H9 (cell line): ENCODE measurements around the gene ZNF614. TPM values are rescaled to one million over a fixed set of nuclear protein-coding genes. Genes with fewer than 3 reads are reported as not detected.

Experiments
- DNase-seq: peaks from one replicate; pipeline ENCODE4 v3.0.0-alpha.2; 2017
- H2AFZ ChIP-seq: one replicate; pipeline ENCODE4 v1.6.1; 2013; ENCODE audit warnings: mild to moderate bottlenecking, low read length, control low read depth, moderate library complexity
- H2AK5ac ChIP-seq: 2 replicates; pipeline ENCODE4 v1.6.1; 2013; ENCODE audit warnings: low read length, control low read depth, mixed read lengths; ENCODE audit not compliant: insufficient read length
- H2BK120ac ChIP-seq: one replicate; pipeline ENCODE4 v1.6.1; 2013; ENCODE audit warnings: low read depth, mild to moderate bottlenecking, low read length, control low read depth, inconsistent platforms; ENCODE audit not compliant: poor library complexity, severe bottlenecking
- H2BK12ac ChIP-seq: 2 replicates; pipeline ENCODE4 v1.6.1; 2013; ENCODE audit warnings: low read length, control low read depth, mixed read lengths, low read depth; ENCODE audit not compliant: insufficient read length
- H2BK15ac ChIP-seq: 2 replicates; pipeline ENCODE4 v1.6.1; 2013; ENCODE audit warnings: low read depth, low read length, control low read depth
- H2BK20ac ChIP-seq: one replicate; pipeline ENCODE4 v1.6.1; 2013; ENCODE audit warnings: low read depth, mild to moderate bottlenecking, low read length, control low read depth, inconsistent platforms; ENCODE audit not compliant: poor library complexity, severe bottlenecking
- H2BK5ac ChIP-seq: 2 replicates; pipeline ENCODE4 v1.6.1; 2013; ENCODE audit warnings: low read length, control low read depth, mixed read lengths; ENCODE audit not compliant: insufficient read length
- H3K14ac ChIP-seq: 2 replicates; pipeline ENCODE4 v1.6.1; 2013; ENCODE audit warnings: low read length, control low read depth; ENCODE audit not compliant: insufficient read depth
- H3K18ac ChIP-seq: 2 replicates; pipeline ENCODE4 v1.6.1; 2013; ENCODE audit warnings: low read depth, mild to moderate bottlenecking, mixed read lengths, low read length, control low read depth; ENCODE audit not compliant: insufficient read length
- H3K23ac ChIP-seq: 2 replicates; pipeline ENCODE4 v1.6.1; 2013; ENCODE audit warnings: low read length, control low read depth, mixed read lengths, low read depth; ENCODE audit not compliant: insufficient read length
- H3K23me2 ChIP-seq: 2 replicates; pipeline ENCODE4 v1.6.1; 2013; ENCODE audit warnings: low read depth, mild to moderate bottlenecking, mixed read lengths, low read length, control low read depth; ENCODE audit not compliant: insufficient read length, poor library complexity, severe bottlenecking
- H3K27ac ChIP-seq: 2 replicates; pipeline ENCODE4 v1.5.1; 2013; ENCODE audit warnings: low read length, control low read depth, mixed read lengths, low read depth; ENCODE audit not compliant: insufficient read length
- H3K27me3 ChIP-seq: 2 replicates; pipeline ENCODE4 v1.6.1; 2013; ENCODE audit warnings: low read length, control low read depth, inconsistent platforms; ENCODE audit not compliant: insufficient read depth
- H3K4ac ChIP-seq: 2 replicates; pipeline ENCODE4 v1.6.1; 2013; ENCODE audit warnings: low read depth, mild to moderate bottlenecking, control low read depth, inconsistent platforms, low read length, moderate library complexity
- H3K4me1 ChIP-seq: 2 replicates; pipeline ENCODE4 v1.6.1; 2013; ENCODE audit warnings: low read length, control low read depth, inconsistent platforms; ENCODE audit not compliant: insufficient read depth
- H3K4me2 ChIP-seq: 2 replicates; pipeline ENCODE4 v1.6.1; 2013; ENCODE audit warnings: low read length, control low read depth, mixed read lengths; ENCODE audit not compliant: insufficient read length, insufficient read depth
- H3K56ac ChIP-seq: 2 replicates; pipeline ENCODE4 v1.6.1; 2013; ENCODE audit warnings: low read depth, mild to moderate bottlenecking, mixed read lengths, low read length, control low read depth; ENCODE audit not compliant: insufficient read length
- H3K79me1 ChIP-seq: 2 replicates; pipeline ENCODE4 v1.6.1; 2013; ENCODE audit warnings: low read depth, mild to moderate bottlenecking, moderate library complexity, low read length, control low read depth, inconsistent platforms; ENCODE audit not compliant: insufficient read depth, poor library complexity, severe bottlenecking
- H3K79me2 ChIP-seq: 2 replicates; pipeline ENCODE4 v1.6.1; 2013; ENCODE audit warnings: low read length, control low read depth, inconsistent platforms; ENCODE audit not compliant: insufficient read depth
- H3K9ac ChIP-seq: 2 replicates; pipeline ENCODE4 v1.6.1; 2013; ENCODE audit warnings: low read length, control low read depth, mixed read lengths; ENCODE audit not compliant: insufficient read length; ENCODE audit errors: extremely low read depth
- H3K9me3 ChIP-seq: one replicate; pipeline ENCODE4 v1.6.1; 2013; ENCODE audit warnings: low read depth, low read length, inconsistent platforms; ENCODE audit not compliant: control insufficient read depth
- H3T11ph ChIP-seq: one replicate; pipeline ENCODE4 v1.6.1; 2013; ENCODE audit warnings: mild to moderate bottlenecking, low read length, control low read depth, inconsistent platforms
- H4K20me1 ChIP-seq: one replicate; pipeline ENCODE4 v1.6.1; 2013; ENCODE audit not compliant: control insufficient read depth, insufficient read length, insufficient read depth
- H4K5ac ChIP-seq: 2 replicates; pipeline ENCODE4 v1.6.1; 2013; ENCODE audit warnings: low read depth, mild to moderate bottlenecking, mixed read lengths, low read length, control low read depth; ENCODE audit not compliant: insufficient read length
- H4K8ac ChIP-seq: replicated peaks from 2 replicates; pipeline ENCODE4 v1.6.1; 2013; ENCODE audit warnings: low read length, control low read depth, mixed read lengths, low read depth; ENCODE audit not compliant: insufficient read length
- H4K91ac ChIP-seq: 2 replicates; pipeline ENCODE4 v1.6.1; 2013; ENCODE audit warnings: low read depth, mild to moderate bottlenecking, moderate library complexity, mixed read lengths, low read length, control low read depth; ENCODE audit not compliant: insufficient read length
- H3K27ac Mint-ChIP-seq, 3 experiments: 2 replicates in 2 of 3; 3 replicates in 1 of 3; pipeline ENCODE4 v1.8.0; 2020 to 2021; ENCODE audit warnings: mixed read lengths in 3 of 3, mild to moderate bottlenecking in 1 of 3, moderate library complexity in 1 of 3
- H3K27me3 Mint-ChIP-seq: 2 replicates; pipeline ENCODE4 v1.8.0; 2021; ENCODE audit warnings: low read depth, mild to moderate bottlenecking, moderate library complexity, mixed read lengths
- H3K36me3 Mint-ChIP-seq, 3 experiments: 2 replicates in 2 of 3; 3 replicates in 1 of 3; pipeline ENCODE4 v1.8.0; 2020 to 2021; ENCODE audit warnings: low read depth in 3 of 3, mixed read lengths in 3 of 3; ENCODE audit not compliant: insufficient read depth in 1 of 3
- H3K4me1 Mint-ChIP-seq, 2 experiments: 2 replicates each; pipeline ENCODE4 v1.8.0; 2020; ENCODE audit warnings: mixed read lengths in 2 of 2
- H3K4me3 Mint-ChIP-seq, 2 experiments: 2 replicates in 1 of 2; 3 replicates in 1 of 2; pipeline ENCODE4 v1.8.0; 2020 to 2021; ENCODE audit warnings: mild to moderate bottlenecking in 2 of 2, mixed read lengths in 2 of 2, moderate library complexity in 1 of 2
- H3K9me3 Mint-ChIP-seq, 2 experiments: 2 replicates in 1 of 2; 3 replicates in 1 of 2; pipeline ENCODE4 v1.8.0; 2020; ENCODE audit warnings: mild to moderate bottlenecking in 2 of 2, mixed read lengths in 2 of 2, moderate library complexity in 1 of 2
- WGBS: extraction: QIAGEN DNeasy Blood & Tissue Kit; methylation state at CpG from one replicate; pipeline ENCODE4 v1.1.7; 2013; ENCODE audit warnings: missing lambda C conversion rate, low lambda C conversion rate, mixed read lengths; ENCODE audit not compliant: insufficient read length; ENCODE audit errors: extremely low coverage; 5-methylcytosine and 5-hydroxymethylcytosine counted together
- total RNA-seq: library from RNA; stranded (reverse); gene quantifications from 2 replicates; pipeline ENCODE4 v1.2.1, GENCODE V29; 2021
- TF ChIP-seq, protein P1 (sequence below): fragments of 200-600 bp; sonication (generic); conservative IDR thresholded peaks from 3 replicates; pipeline ENCODE4 v1.8.0; 2021; ENCODE audit warnings: antibody characterized with exemption, mild to moderate bottlenecking

Gene ZNF614
- total RNA-seq, 1 experiment from 2014 or later = 23.1 TPM

DNA sequence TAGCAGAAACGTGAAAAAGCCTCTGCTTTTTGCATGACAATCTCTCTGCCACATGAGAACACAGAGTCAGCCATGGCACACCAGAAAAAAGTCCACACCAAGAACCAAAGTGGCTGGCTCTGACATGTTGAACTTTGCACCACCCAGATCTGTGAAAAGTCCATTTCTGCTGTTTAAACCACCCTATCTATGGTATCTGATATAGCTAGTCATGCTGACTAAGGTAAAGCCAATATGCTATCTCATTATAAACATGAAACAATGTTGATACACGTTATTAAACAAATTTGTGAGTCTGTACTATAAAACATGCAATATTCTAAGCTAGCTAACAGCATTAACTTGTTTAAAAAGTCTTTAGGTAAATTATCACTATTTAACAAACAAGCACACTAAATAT, 41.5 kb upstream of the ZNF614 start:
- H3K9ac ChIP-seq = no peak overlapping the region
- H3K18ac ChIP-seq = no peak overlapping the region
- peaks cover 82 to 89% of the 10 kb centered on the region in 2 experiments for H3K9me3 Mint-ChIP-seq
- H3K4me1 Mint-ChIP-seq = no peaks in the 10 kb centered on the region
- no peak overlapping the region for H4K91ac ChIP-seq
- H3K79me2 ChIP-seq = no peaks in the 10 kb centered on the region
- H3K27me3 Mint-ChIP-seq = no peaks in the 10 kb centered on the region; the same call in 1 of the 2 replicates
- no peak overlapping the region for H3K4me3 Mint-ChIP-seq
- H3K14ac ChIP-seq = no peak overlapping the region
- H3K4me1 ChIP-seq = no peaks in the 10 kb centered on the region
- H4K20me1 ChIP-seq = no peaks in the 10 kb centered on the region
- no peak overlapping the region for H2BK5ac ChIP-seq
- no peak overlapping the region for H2BK20ac ChIP-seq
- H3K27me3 ChIP-seq = no peaks in the 10 kb centered on the region
- no peak for DNase-seq
- no peak overlapping the region for H4K8ac ChIP-seq
- peaks cover 80 to 98% (median 96%) of the 10 kb centered on the region in 3 experiments for H3K36me3 Mint-ChIP-seq
- no peak overlapping the region for H3K4me2 ChIP-seq
- no CpG with 5 or more reads among the region's 2 CpGs for WGBS
- H3K27ac Mint-ChIP-seq = no peak overlapping the region
- peaks cover 60% of the 10 kb centered on the region for H3K9me3 ChIP-seq
- no peak overlapping the region for H2AK5ac ChIP-seq
- TF ChIP-seq, protein P1, sequence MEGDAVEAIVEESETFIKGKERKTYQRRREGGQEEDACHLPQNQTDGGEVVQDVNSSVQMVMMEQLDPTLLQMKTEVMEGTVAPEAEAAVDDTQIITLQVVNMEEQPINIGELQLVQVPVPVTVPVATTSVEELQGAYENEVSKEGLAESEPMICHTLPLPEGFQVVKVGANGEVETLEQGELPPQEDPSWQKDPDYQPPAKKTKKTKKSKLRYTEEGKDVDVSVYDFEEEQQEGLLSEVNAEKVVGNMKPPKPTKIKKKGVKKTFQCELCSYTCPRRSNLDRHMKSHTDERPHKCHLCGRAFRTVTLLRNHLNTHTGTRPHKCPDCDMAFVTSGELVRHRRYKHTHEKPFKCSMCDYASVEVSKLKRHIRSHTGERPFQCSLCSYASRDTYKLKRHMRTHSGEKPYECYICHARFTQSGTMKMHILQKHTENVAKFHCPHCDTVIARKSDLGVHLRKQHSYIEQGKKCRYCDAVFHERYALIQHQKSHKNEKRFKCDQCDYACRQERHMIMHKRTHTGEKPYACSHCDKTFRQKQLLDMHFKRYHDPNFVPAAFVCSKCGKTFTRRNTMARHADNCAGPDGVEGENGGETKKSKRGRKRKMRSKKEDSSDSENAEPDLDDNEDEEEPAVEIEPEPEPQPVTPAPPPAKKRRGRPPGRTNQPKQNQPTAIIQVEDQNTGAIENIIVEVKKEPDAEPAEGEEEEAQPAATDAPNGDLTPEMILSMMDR = no peak
- H4K5ac ChIP-seq = no peak overlapping the region
- H3T11ph ChIP-seq = no peak overlapping the region
- no peak overlapping the region for H3K27ac ChIP-seq
- H3K79me1 ChIP-seq = no peaks in the 10 kb centered on the region
- H2BK120ac ChIP-seq = no peak overlapping the region
- no peak overlapping the region for H3K56ac ChIP-seq
- H2AFZ ChIP-seq = no peak overlapping the region
- no peaks in the 10 kb centered on the region for H3K23me2 ChIP-seq
- H3K23ac ChIP-seq = no peak overlapping the region
- no peak overlapping the region for H2BK15ac ChIP-seq
- no peak overlapping the region for H3K4ac ChIP-seq
- H2BK12ac ChIP-seq = no peak overlapping the region
